Measurements from ENCODE around the gene CSNK2A3.

DNA sequence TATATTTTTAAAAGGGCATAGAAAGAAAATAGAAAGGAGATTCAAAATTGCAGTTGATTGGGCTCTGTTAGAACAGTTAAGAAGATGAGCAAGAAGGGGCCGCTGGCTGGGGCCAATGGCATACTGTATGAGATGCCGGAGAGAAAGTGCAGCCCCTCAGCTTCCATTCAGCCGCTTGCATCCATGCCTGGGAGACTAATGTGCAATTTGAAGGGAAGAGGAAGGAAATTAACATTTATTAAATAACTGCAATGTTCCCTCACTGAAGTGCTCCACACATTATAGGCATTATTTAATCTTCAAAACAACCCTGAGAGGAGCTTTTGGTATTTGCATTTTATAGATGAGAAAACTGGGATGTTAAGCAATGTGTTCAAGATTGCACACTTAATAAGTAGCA is 44.7 kb upstream of the CSNK2A3 start:
- no peak for TF ChIP-seq POLR2AphosphoS5 (IDR thresholded peaks at IDR 0.05)
- TF ChIP-seq, protein P1, sequence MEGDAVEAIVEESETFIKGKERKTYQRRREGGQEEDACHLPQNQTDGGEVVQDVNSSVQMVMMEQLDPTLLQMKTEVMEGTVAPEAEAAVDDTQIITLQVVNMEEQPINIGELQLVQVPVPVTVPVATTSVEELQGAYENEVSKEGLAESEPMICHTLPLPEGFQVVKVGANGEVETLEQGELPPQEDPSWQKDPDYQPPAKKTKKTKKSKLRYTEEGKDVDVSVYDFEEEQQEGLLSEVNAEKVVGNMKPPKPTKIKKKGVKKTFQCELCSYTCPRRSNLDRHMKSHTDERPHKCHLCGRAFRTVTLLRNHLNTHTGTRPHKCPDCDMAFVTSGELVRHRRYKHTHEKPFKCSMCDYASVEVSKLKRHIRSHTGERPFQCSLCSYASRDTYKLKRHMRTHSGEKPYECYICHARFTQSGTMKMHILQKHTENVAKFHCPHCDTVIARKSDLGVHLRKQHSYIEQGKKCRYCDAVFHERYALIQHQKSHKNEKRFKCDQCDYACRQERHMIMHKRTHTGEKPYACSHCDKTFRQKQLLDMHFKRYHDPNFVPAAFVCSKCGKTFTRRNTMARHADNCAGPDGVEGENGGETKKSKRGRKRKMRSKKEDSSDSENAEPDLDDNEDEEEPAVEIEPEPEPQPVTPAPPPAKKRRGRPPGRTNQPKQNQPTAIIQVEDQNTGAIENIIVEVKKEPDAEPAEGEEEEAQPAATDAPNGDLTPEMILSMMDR (IDR thresholded peaks at IDR 0.05 in 8 of 11, conservative IDR thresholded peaks at IDR 0.05 in 3 of 11), result no peak
- no peak for TF ChIP-seq POLR2A (IDR thresholded peaks at IDR 0.05)

Data from spleen (tissue), 7 donors.